OCI-LY1 (cell line): ENCODE measurements around the gene AQP1.

Experiments
- H2AFZ ChIP-seq: fragments of 200-600 bp; sonication (generic), shearing (Covaris generic); 2 replicates; pipeline ENCODE4 v1.6.0; 2014; ENCODE audit warnings: antibody characterized with exemption, mild to moderate bottlenecking, low read length
- H3F3A ChIP-seq: fragments of 200-600 bp; sonication (generic), shearing (Covaris generic); 2 replicates; pipeline ENCODE4 v1.6.0; 2014; ENCODE audit warnings: mild to moderate bottlenecking, antibody characterized with exemption, low read length, moderate library complexity; ENCODE audit not compliant: insufficient read depth
- H3K27ac ChIP-seq: fragments of 200-600 bp; sonication (generic); 2 replicates; pipeline ENCODE4 v1.5.1; 2014; ENCODE audit warnings: low read length, mixed run types, mild to moderate bottlenecking, low read depth; ENCODE audit not compliant: poor library complexity, severe bottlenecking
- H3K27me3 ChIP-seq: fragments of 200-600 bp; sonication (generic); 2 replicates; pipeline ENCODE4 v1.6.0; 2014; ENCODE audit warnings: antibody characterized with exemption, mild to moderate bottlenecking, low read length, moderate library complexity; ENCODE audit not compliant: insufficient read depth
- H3K36me3 ChIP-seq: fragments of 200-600 bp; sonication (generic); 2 replicates; pipeline ENCODE4 v1.6.1; 2014; ENCODE audit warnings: mild to moderate bottlenecking, antibody characterized with exemption, low read length, moderate library complexity, mixed read lengths; ENCODE audit not compliant: insufficient read depth
- H3K4me1 ChIP-seq: fragments of 200-600 bp; sonication (generic); 2 replicates; pipeline ENCODE4 v1.5.1; 2014; ENCODE audit warnings: mild to moderate bottlenecking, low read length, moderate library complexity; ENCODE audit not compliant: insufficient read depth, severe bottlenecking
- H3K4me2 ChIP-seq: fragments of 200-600 bp; sonication (generic), shearing (Covaris generic); 2 replicates; pipeline ENCODE4 v1.6.1; 2014; ENCODE audit warnings: low read length
- H3K4me3 ChIP-seq: fragments of 200-600 bp; sonication (generic); 2 replicates; pipeline ENCODE4 v1.5.1; 2014; ENCODE audit warnings: low read length, low read depth, mild to moderate bottlenecking, mixed read lengths; ENCODE audit not compliant: poor library complexity, severe bottlenecking
- H3K79me2 ChIP-seq: fragments of 200-600 bp; shearing (Covaris generic); 2 replicates; pipeline ENCODE4 v1.6.1; 2016; ENCODE audit warnings: mixed run types, low read length, mixed read lengths; ENCODE audit not compliant: insufficient read depth
- H3K9ac ChIP-seq: fragments of 200-600 bp; sonication (generic), shearing (Covaris generic); 2 replicates; pipeline ENCODE4 v1.6.1; 2014; ENCODE audit warnings: mild to moderate bottlenecking, low read length, mixed read lengths
- H3K9me2 ChIP-seq: fragments of 200-600 bp; sonication (generic), shearing (Covaris generic); 2 replicates; pipeline ENCODE4 v1.6.1; 2014; ENCODE audit warnings: low read depth, mild to moderate bottlenecking, low read length, mixed read lengths
- H3K9me3 ChIP-seq: fragments of 200-600 bp; shearing (Covaris generic); 2 replicates; pipeline ENCODE4 v1.6.1; 2014; ENCODE audit warnings: low read length, mixed read lengths
- H4K20me1 ChIP-seq: fragments of 200-600 bp; sonication (generic), shearing (Covaris generic); 2 replicates; pipeline ENCODE4 v1.6.0; 2016; ENCODE audit warnings: mild to moderate bottlenecking, low read length; ENCODE audit not compliant: insufficient read depth
- EZH2 ChIP-seq: fragments of 200-600 bp; sonication (generic), shearing (Covaris generic); IDR thresholded peaks from 2 replicates; pipeline ENCODE4 v1.8.0; 2017; ENCODE audit warnings: borderline replicate concordance, mixed run types, mild to moderate bottlenecking, antibody characterized with exemption, low read length, moderate library complexity, mixed read lengths
- TF ChIP-seq, protein P1 (sequence below): fragments of 200-600 bp; sonication (generic), shearing (Covaris generic); IDR thresholded peaks from 2 replicates; pipeline ENCODE4 v1.5.1; 2017; ENCODE audit warnings: mild to moderate bottlenecking, antibody characterized with exemption, low read length, moderate library complexity, mixed read lengths

The AQP1 gene

DNA sequence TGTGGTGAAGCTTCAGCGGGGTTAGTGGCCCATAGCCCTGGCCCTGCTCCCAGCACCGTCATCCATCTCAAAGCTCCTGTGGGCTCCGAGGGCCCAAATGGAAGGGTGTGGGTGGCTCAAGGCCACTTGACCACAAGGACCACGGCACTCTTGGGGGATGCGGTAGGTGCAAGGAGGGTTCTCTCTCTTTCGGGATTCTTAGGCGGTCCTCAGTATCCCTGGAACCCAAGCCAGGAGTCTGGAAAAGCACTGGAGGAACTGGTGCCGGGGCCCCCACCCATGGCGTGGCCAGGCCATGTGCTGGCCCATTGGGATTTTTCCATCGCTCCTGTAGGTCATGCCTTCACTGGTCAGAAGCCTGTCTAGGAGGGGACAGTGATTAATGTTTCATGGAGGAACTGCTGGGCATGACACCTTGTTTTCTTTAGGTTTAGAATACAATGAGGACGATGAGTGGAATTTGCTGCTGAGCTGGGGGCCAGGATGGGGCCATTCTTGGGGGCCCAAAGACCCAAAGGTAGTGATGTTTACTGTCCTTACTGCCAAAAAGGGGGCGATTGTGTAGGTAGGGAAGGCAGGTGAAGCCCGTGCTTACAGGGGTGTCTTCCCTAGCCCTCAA lies 16.7 kb downstream of the AQP1 start:
- Histone ChIP-seq H3K36me3 (no peaks in the 10 kb centered on the region), H3K27ac (no peak overlapping the region), H3K4me1 (no peaks in the 10 kb centered on the region), H3K9me3 (no peaks in the 10 kb centered on the region), H3K4me2 (no peak overlapping the region), H3F3A (no peaks in the 10 kb centered on the region), H3K9ac (no peak overlapping the region), H3K4me3 (no peak overlapping the region), H3K9me2 (no peaks in the 10 kb centered on the region), H3K27me3 (peaks cover 4% of the 10 kb centered on the region; the same call in 1 of the 2 replicates), H4K20me1 (no peaks in the 10 kb centered on the region), H2AFZ (no peak overlapping the region), H3K79me2 (no peaks in the 10 kb centered on the region)
- TF ChIP-seq, protein P1, sequence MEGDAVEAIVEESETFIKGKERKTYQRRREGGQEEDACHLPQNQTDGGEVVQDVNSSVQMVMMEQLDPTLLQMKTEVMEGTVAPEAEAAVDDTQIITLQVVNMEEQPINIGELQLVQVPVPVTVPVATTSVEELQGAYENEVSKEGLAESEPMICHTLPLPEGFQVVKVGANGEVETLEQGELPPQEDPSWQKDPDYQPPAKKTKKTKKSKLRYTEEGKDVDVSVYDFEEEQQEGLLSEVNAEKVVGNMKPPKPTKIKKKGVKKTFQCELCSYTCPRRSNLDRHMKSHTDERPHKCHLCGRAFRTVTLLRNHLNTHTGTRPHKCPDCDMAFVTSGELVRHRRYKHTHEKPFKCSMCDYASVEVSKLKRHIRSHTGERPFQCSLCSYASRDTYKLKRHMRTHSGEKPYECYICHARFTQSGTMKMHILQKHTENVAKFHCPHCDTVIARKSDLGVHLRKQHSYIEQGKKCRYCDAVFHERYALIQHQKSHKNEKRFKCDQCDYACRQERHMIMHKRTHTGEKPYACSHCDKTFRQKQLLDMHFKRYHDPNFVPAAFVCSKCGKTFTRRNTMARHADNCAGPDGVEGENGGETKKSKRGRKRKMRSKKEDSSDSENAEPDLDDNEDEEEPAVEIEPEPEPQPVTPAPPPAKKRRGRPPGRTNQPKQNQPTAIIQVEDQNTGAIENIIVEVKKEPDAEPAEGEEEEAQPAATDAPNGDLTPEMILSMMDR: no peak
- TF ChIP-seq EZH2: no peak

DNA sequence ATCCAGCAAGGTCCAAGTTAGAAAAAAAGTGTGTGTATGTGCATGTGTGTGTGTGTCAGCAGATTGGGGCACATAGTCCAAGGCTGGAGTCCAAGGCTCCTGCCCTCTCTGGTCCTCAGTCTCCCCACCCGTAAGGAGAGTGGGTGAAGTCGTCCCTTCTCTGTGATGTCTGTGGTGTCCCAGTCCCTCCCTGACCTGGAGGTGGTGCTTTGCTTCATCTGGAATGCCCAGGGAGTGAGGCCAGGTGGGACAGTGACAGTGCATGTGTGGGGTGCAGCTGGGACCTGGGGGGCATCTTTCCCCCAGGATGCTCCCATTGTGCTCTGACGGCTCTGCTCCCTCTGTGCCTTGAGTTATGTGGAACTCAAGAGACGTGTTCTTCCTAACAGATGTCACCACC lies 18.0 kb downstream of the AQP1 start:
- Histone ChIP-seq H2AFZ (no peak overlapping the region), H4K20me1 (no peaks in the 10 kb centered on the region), H3K9me3 (no peaks in the 10 kb centered on the region), H3K36me3 (no peaks in the 10 kb centered on the region), H3F3A (no peaks in the 10 kb centered on the region), H3K79me2 (no peaks in the 10 kb centered on the region), H3K4me1 (no peaks in the 10 kb centered on the region), H3K27me3 (no peaks in the 10 kb centered on the region; the same call in 1 of the 2 replicates), H3K9me2 (no peaks in the 10 kb centered on the region), H3K27ac (no peak overlapping the region), H3K9ac (no peak overlapping the region), H3K4me2 (no peak overlapping the region), H3K4me3 (no peak overlapping the region)
- TF ChIP-seq EZH2: no peak
- TF ChIP-seq, protein P1: no peak

DNA sequence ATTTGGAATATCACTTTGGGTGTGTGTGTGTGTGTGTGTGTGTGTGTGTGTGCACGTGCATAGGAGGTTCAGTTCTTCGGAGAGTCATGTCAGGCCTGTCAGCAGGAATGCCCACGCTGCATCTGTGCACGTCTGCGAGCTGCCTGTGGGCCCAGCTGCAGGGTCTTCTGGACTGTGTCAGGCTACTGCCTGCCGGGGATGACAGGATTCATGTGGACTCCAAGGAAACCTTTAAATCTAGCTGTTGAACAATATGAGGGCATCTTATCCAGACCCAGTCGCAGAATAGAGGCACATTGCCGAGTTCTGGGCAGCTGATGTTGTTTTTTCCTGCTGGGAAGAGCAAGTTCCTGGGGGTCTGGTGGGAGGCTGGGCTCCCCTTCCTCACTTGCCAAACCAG lies 19.0 kb downstream of the AQP1 start:
- H3F3A ChIP-seq: no peaks in the 10 kb centered on the region
- H3K9me3 ChIP-seq: no peaks in the 10 kb centered on the region
- H3K4me3 ChIP-seq: no peak overlapping the region

More for the DNA sequence above, 19.0 kb downstream of the AQP1 start:
- no peak overlapping the region for H3K9ac ChIP-seq
- no peak for TF ChIP-seq EZH2
- TF ChIP-seq, protein P1: no peak
- H3K27me3 ChIP-seq: no peaks in the 10 kb centered on the region; the same call in 1 of the 2 replicates
- no peak overlapping the region for H3K27ac ChIP-seq
- no peak overlapping the region for H2AFZ ChIP-seq
- H3K79me2 ChIP-seq: no peaks in the 10 kb centered on the region
- no peaks in the 10 kb centered on the region for H3K36me3 ChIP-seq
- H4K20me1 ChIP-seq: no peaks in the 10 kb centered on the region
- H3K4me1 ChIP-seq: no peaks in the 10 kb centered on the region
- H3K4me2 ChIP-seq: no peak overlapping the region
- no peaks in the 10 kb centered on the region for H3K9me2 ChIP-seq
